ENCODE results near the gene PIBF1.
A peak's percentile ranks its signal among the peaks of the same experiment; 100 is the strongest.

- TF ChIP-seq CTCF (IDR thresholded peaks at IDR 0.05; ENCODE audit: insufficient read depth, low read length) (peak; percentile 65), REST (IDR thresholded peaks at IDR 0.05; ENCODE audit: insufficient replicate concordance, low read depth) (no peak), POLR2AphosphoS5 (IDR thresholded peaks at IDR 0.05; ENCODE audit: low read depth) (no peak), GABPA (IDR thresholded peaks at IDR 0.05; ENCODE audit: low read depth) (no peak)
Observed at GRCh38 chr13:72839831-72840426, 58.0 kb downstream of the PIBF1 start.

Data from HL-60 (cell line).